Activated CD8-positive, alpha-beta memory T cell treated with anti-CD3 and anti-CD28 coated beads, Interleukin-2, amount 50 U/mL, for 4 hours (primary cell): ENCODE data around the gene ANKFN1.

Experiments
- DNase-seq: peaks from one replicate; pipeline ENCODE4 v3.0.0-alpha.2; 2020

The ANKFN1 gene

GRCh38 chr17:56290802-56291118 lies 137.5 kb downstream of the ANKFN1 start:
- DNase-seq, result no peak

GRCh38 chr17:56291226-56291805 lies 138.0 kb downstream of the ANKFN1 start:
- DNase-seq, result no peak

- DNase-seq, result no peak
Measured at GRCh38 chr17:56292010-56292409, 138.7 kb downstream of the ANKFN1 start.

- DNase-seq, result no peak
Measured at GRCh38 chr17:56292578-56292977, 139.3 kb downstream of the ANKFN1 start.

GRCh38 chr17:56297184-56297583 lies 143.9 kb downstream of the ANKFN1 start:
- no peak for DNase-seq

- no peak for DNase-seq
Measured at GRCh38 chr17:56298846-56299245, 145.6 kb downstream of the ANKFN1 start.

- DNase-seq, result no peak
Measured at GRCh38 chr17:56300144-56300543, 146.9 kb downstream of the ANKFN1 start.

GRCh38 chr17:56305007-56305406 lies 151.7 kb downstream of the ANKFN1 start:
- no peak for DNase-seq

- DNase-seq, result no peak
Measured at GRCh38 chr17:56309897-56310296, 156.6 kb downstream of the ANKFN1 start.

GRCh38 chr17:56310782-56311181 lies 157.5 kb downstream of the ANKFN1 start:
- no peak for DNase-seq

- DNase-seq, result no peak
Measured at GRCh38 chr17:56313201-56313600, 159.9 kb downstream of the ANKFN1 start.

- no peak for DNase-seq
Measured at GRCh38 chr17:56314026-56314425, 160.8 kb downstream of the ANKFN1 start.

GRCh38 chr17:56314984-56315602 lies 161.8 kb downstream of the ANKFN1 start:
- DNase-seq, result no peak

GRCh38 chr17:56316604-56317003 lies 163.3 kb downstream of the ANKFN1 start:
- no peak for DNase-seq

- no peak for DNase-seq
Measured at GRCh38 chr17:56317351-56318208, 164.3 kb downstream of the ANKFN1 start.

- no peak for DNase-seq
Measured at GRCh38 chr17:56319531-56319930, 166.3 kb downstream of the ANKFN1 start.

GRCh38 chr17:56320443-56320842 lies 167.2 kb downstream of the ANKFN1 start:
- no peak for DNase-seq

- no peak for DNase-seq
Measured at GRCh38 chr17:56322991-56323390, 169.7 kb downstream of the ANKFN1 start.

GRCh38 chr17:56324676-56325075 lies 171.4 kb downstream of the ANKFN1 start:
- DNase-seq, result no peak

GRCh38 chr17:56325313-56326000 lies 172.2 kb downstream of the ANKFN1 start:
- no peak for DNase-seq

- no peak for DNase-seq
Measured at GRCh38 chr17:56326001-56326359, 172.7 kb downstream of the ANKFN1 start.

GRCh38 chr17:56347639-56348038 lies 194.4 kb downstream of the ANKFN1 start:
- no peak for DNase-seq

- no peak for DNase-seq
Measured at GRCh38 chr17:56350592-56350991, 197.3 kb downstream of the ANKFN1 start.

- no peak for DNase-seq
Measured at GRCh38 chr17:56351675-56352074, 198.4 kb downstream of the ANKFN1 start.
